Measurements from ENCODE around the gene C19orf53.

DNA sequence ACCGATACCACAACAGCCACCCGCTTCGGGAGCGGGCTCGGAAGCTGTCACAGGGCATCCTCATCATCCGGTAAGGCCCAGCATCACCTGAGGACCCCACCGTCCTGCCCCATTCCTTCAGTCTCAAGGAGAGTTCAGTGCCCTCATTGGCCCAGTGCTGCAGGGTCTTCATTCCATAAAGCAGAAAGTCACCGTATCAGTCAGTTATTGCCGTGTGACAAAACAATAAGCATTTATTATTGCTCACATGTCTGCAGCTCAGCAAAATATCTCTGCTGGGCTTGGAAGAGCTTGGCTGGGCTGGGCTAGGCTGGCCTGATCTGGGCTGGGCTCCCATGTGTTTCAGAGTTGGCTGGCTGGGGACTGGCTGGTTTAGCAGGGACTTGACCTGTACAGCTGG is 18.0 kb upstream of the C19orf53 start:
- TF ChIP-seq, protein P1, sequence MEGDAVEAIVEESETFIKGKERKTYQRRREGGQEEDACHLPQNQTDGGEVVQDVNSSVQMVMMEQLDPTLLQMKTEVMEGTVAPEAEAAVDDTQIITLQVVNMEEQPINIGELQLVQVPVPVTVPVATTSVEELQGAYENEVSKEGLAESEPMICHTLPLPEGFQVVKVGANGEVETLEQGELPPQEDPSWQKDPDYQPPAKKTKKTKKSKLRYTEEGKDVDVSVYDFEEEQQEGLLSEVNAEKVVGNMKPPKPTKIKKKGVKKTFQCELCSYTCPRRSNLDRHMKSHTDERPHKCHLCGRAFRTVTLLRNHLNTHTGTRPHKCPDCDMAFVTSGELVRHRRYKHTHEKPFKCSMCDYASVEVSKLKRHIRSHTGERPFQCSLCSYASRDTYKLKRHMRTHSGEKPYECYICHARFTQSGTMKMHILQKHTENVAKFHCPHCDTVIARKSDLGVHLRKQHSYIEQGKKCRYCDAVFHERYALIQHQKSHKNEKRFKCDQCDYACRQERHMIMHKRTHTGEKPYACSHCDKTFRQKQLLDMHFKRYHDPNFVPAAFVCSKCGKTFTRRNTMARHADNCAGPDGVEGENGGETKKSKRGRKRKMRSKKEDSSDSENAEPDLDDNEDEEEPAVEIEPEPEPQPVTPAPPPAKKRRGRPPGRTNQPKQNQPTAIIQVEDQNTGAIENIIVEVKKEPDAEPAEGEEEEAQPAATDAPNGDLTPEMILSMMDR (IDR thresholded peaks at IDR 0.05), result no peak
- no peak for TF ChIP-seq POLR2A (IDR thresholded peaks at IDR 0.05)

All from esophagus squamous epithelium (tissue), 4 donors.